ENCODE measurements around the gene CCDC47.
"Not testable (repeated sequence)": the region's sequence is repeated elsewhere in the genome, so short reads cannot be mapped to it uniquely, and the experiment has no call there.

The CCDC47 gene

GRCh38 chr17:63720194-63720593 is 53.2 kb downstream of the CCDC47 start:
- FAIRE-seq: not testable (repeated sequence)

DNA sequence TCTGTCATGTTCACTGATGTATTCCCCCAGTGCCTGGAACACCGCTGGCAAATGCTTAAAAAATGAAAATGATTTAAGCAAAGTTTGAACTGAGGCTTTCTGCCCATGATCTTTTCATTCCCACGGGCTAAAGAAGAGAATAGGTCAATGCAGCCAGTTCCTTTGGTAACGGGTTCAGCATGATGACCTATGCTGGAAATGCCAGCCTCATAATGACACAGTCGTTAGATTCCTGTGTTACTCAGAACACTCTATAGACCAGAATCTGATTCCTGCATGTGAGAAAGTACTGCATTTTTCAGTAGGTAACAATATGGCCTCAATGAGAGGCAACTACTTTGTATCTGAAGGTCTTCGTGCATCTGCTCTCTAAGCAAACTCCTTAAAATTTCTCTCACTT is 54.4 kb downstream of the CCDC47 start:
- no peak for FAIRE-seq

DNA sequence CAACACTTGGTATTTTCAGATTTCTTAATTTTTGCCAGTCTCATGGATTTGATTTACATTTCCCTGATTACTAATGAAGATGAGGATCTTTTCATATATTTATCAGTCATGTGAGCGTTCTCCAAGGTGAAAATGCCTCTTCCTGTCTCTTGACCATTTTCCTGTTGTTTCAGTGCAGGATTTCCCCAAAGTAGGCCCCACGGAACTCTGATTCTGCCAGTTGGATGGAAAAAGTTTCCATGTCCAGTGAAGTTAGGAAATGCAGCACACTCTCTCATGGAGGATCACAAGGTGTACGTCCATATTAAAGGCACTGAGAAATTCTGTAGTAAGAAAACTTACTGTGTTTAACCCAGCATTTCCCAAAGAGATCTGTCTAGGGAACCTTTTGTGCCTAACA is 57.0 kb downstream of the CCDC47 start:
- no peak for FAIRE-seq

- no peak for FAIRE-seq
Measured at GRCh38 chr17:63714550-63715277, 58.7 kb downstream of the CCDC47 start.

DNA sequence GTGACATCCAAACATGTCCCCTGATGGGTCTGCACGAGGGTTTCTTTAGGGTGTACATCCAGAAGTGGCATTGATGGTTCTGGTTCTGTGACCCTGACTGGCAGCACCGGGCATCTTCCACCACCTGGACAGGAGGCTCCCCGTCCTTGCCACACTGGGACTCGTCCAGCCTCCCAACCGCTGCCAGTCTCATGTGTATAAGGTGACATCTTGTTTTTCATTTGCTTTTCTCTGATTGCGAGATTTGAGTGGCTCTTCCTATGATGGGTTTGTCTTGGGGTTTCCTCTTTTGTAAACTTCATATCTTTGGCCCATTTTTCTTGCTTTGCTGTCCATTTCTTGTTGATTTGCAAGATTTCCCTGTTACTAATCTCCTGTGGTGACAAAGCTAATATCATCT is 64.3 kb downstream of the CCDC47 start:
- no peak for FAIRE-seq

GRCh38 chr17:63707151-63707550 is 66.2 kb downstream of the CCDC47 start:
- no peak for FAIRE-seq

GRCh38 chr17:63706336-63707082 is 66.9 kb downstream of the CCDC47 start:
- FAIRE-seq: no peak

GRCh38 chr17:63705657-63706056 is 67.7 kb downstream of the CCDC47 start:
- FAIRE-seq: no peak

DNA sequence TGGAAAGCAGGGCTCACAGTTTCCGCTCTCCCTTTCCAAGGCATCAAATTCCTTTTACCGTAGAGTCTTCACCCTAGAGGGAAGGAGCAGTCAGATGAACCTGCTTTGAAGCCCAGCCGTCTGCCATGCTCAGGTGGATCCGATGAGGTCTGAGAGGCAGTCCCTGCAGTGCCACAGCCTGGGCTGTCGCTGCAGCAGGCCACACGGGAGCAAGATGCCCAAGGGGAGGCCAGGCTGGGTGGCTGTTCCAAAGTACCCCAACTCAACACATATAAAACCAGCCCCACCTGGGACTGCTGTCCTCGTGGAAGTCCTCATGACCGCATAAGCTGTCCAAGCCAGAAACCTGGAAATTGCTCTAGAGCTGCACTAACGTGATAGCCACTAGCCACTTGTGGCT is 68.6 kb downstream of the CCDC47 start:
- no peak for FAIRE-seq

DNA sequence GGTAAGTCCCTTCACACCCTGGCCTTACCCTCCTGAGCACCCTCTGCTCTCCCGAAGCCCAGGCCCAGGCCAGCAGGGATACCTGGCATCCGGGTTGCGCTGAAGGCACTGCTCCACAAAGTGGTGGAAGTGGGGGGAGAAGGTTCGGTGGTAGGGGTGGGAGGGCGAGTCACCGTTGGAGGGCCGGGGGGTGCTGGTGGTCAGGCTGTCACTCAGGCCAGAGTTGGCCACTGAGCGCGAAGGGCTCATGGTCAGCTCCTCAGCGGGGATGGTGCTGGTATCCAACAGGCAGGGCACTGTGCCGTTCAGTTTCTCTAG is 69.2 kb downstream of the CCDC47 start:
- FAIRE-seq: no peak

GRCh38 chr17:63703556-63704258 is 69.7 kb downstream of the CCDC47 start:
- FAIRE-seq: no peak

DNA sequence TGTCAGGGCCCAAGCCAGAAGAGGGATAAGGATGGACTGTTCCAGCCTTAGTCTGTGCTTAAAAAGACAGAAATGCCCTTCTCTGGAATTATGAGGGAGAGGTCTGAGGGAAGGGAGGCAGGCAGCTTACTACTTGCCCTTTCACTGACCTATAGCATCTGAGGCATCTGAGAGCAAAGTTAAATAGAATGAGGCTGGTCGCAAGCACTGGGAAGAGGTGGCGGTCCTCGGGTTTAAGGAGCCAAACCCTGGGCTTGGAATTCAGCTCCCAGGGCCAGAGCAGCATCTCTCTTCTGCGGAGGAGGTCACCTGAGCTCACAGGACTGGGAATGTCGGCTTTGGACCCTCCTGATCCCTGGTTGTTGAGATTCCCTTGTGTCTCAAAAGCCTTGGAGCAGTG is 70.4 kb downstream of the CCDC47 start:
- FAIRE-seq: no peak

GRCh38 chr17:63702721-63703015 is 70.7 kb downstream of the CCDC47 start:
- FAIRE-seq: no peak

- FAIRE-seq: no peak
Measured at GRCh38 chr17:63701868-63702720, 71.3 kb downstream of the CCDC47 start.

DNA sequence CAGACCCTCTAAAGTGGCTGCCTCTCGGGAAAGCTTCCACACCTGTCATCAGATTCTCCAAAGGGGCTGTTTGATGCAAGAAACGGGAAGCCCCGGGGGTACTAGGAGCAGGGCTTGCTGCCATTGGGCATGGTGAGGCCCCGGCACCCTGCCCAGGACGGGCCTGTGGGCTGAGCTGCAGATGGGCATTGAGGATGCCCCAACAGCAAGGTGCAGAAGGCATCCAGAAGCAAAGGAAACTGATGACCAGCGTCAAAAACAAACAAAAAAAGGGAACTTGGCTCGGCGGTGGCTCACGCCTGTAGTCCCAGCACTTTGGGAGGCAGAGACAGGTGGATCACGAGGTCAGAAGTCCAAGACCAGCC is 72.0 kb downstream of the CCDC47 start:
- no peak for FAIRE-seq

- FAIRE-seq: no peak
Measured at GRCh38 chr17:63700528-63701455, 72.6 kb downstream of the CCDC47 start.

- no peak for FAIRE-seq
Measured at GRCh38 chr17:63699638-63700527, 73.5 kb downstream of the CCDC47 start, which contains the start of gene LIMD2. Gene LIMD2 (minus strand): TSS chr17:63700125. CDS start chr17:63699298, 827 bp downstream.

GRCh38 chr17:63698886-63699637 is 74.3 kb downstream of the CCDC47 start:
- no peak for FAIRE-seq

DNA sequence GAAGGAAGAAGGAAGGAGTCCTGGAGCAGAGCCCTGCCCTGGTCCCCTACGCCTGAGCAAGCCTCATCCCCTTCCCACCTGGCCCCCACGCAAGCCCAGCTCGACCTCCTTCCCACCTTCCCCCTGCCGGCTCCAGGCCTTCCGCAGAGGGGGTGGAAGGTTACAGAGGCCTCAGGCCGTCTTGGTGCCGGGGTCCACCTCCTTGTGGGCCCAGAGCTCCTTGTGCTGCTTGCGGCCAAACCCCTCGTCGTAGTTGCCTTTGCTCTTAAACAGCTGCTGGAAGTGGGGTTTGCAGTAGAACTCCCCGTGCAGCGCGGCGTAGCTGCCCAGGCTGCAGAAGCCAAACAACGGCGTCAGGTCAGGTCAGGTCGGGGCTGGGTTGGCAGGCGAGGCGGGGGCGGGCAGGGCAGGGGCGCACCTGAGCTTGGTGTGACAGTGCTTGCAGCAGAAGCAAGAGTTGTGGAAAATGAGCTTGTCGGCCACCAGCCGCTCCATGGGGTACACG is 75.0 kb downstream of the CCDC47 start:
- no peak for FAIRE-seq

Data from G401.6 (cell line).